H9 (cell line): ENCODE results near the gene CYBRD1. TPM values are rescaled to one million over a fixed set of nuclear protein-coding genes. Genes with fewer than 3 reads are reported as not detected.

Experiments used
- DNase-seq: peaks from one replicate; pipeline ENCODE4 v3.0.0-alpha.2; 2017
- H2AFZ ChIP-seq: one replicate; pipeline ENCODE4 v1.6.1; 2013; ENCODE audit warnings: mild to moderate bottlenecking, low read length, control low read depth, moderate library complexity
- H2AK5ac ChIP-seq: 2 replicates; pipeline ENCODE4 v1.6.1; 2013; ENCODE audit warnings: low read length, control low read depth, mixed read lengths; ENCODE audit not compliant: insufficient read length
- H2BK120ac ChIP-seq: one replicate; pipeline ENCODE4 v1.6.1; 2013; ENCODE audit warnings: low read depth, mild to moderate bottlenecking, low read length, control low read depth, inconsistent platforms; ENCODE audit not compliant: poor library complexity, severe bottlenecking
- H2BK12ac ChIP-seq: 2 replicates; pipeline ENCODE4 v1.6.1; 2013; ENCODE audit warnings: low read length, control low read depth, mixed read lengths, low read depth; ENCODE audit not compliant: insufficient read length
- H2BK15ac ChIP-seq: 2 replicates; pipeline ENCODE4 v1.6.1; 2013; ENCODE audit warnings: low read depth, low read length, control low read depth
- H2BK20ac ChIP-seq: one replicate; pipeline ENCODE4 v1.6.1; 2013; ENCODE audit warnings: low read depth, mild to moderate bottlenecking, low read length, control low read depth, inconsistent platforms; ENCODE audit not compliant: poor library complexity, severe bottlenecking
- H2BK5ac ChIP-seq: 2 replicates; pipeline ENCODE4 v1.6.1; 2013; ENCODE audit warnings: low read length, control low read depth, mixed read lengths; ENCODE audit not compliant: insufficient read length
- H3K14ac ChIP-seq: 2 replicates; pipeline ENCODE4 v1.6.1; 2013; ENCODE audit warnings: low read length, control low read depth; ENCODE audit not compliant: insufficient read depth
- H3K18ac ChIP-seq: 2 replicates; pipeline ENCODE4 v1.6.1; 2013; ENCODE audit warnings: low read depth, mild to moderate bottlenecking, mixed read lengths, low read length, control low read depth; ENCODE audit not compliant: insufficient read length
- H3K23ac ChIP-seq: 2 replicates; pipeline ENCODE4 v1.6.1; 2013; ENCODE audit warnings: low read length, control low read depth, mixed read lengths, low read depth; ENCODE audit not compliant: insufficient read length
- H3K23me2 ChIP-seq: 2 replicates; pipeline ENCODE4 v1.6.1; 2013; ENCODE audit warnings: low read depth, mild to moderate bottlenecking, mixed read lengths, low read length, control low read depth; ENCODE audit not compliant: insufficient read length, poor library complexity, severe bottlenecking
- H3K27ac ChIP-seq: 2 replicates; pipeline ENCODE4 v1.5.1; 2013; ENCODE audit warnings: low read length, control low read depth, mixed read lengths, low read depth; ENCODE audit not compliant: insufficient read length
- H3K27me3 ChIP-seq: 2 replicates; pipeline ENCODE4 v1.6.1; 2013; ENCODE audit warnings: low read length, control low read depth, inconsistent platforms; ENCODE audit not compliant: insufficient read depth
- H3K4ac ChIP-seq: 2 replicates; pipeline ENCODE4 v1.6.1; 2013; ENCODE audit warnings: low read depth, mild to moderate bottlenecking, control low read depth, inconsistent platforms, low read length, moderate library complexity
- H3K4me1 ChIP-seq: 2 replicates; pipeline ENCODE4 v1.6.1; 2013; ENCODE audit warnings: low read length, control low read depth, inconsistent platforms; ENCODE audit not compliant: insufficient read depth
- H3K4me2 ChIP-seq: 2 replicates; pipeline ENCODE4 v1.6.1; 2013; ENCODE audit warnings: low read length, control low read depth, mixed read lengths; ENCODE audit not compliant: insufficient read length, insufficient read depth
- H3K56ac ChIP-seq: 2 replicates; pipeline ENCODE4 v1.6.1; 2013; ENCODE audit warnings: low read depth, mild to moderate bottlenecking, mixed read lengths, low read length, control low read depth; ENCODE audit not compliant: insufficient read length
- H3K79me1 ChIP-seq: 2 replicates; pipeline ENCODE4 v1.6.1; 2013; ENCODE audit warnings: low read depth, mild to moderate bottlenecking, moderate library complexity, low read length, control low read depth, inconsistent platforms; ENCODE audit not compliant: insufficient read depth, poor library complexity, severe bottlenecking
- H3K79me2 ChIP-seq: 2 replicates; pipeline ENCODE4 v1.6.1; 2013; ENCODE audit warnings: low read length, control low read depth, inconsistent platforms; ENCODE audit not compliant: insufficient read depth
- H3K9ac ChIP-seq: 2 replicates; pipeline ENCODE4 v1.6.1; 2013; ENCODE audit warnings: low read length, control low read depth, mixed read lengths; ENCODE audit not compliant: insufficient read length; ENCODE audit errors: extremely low read depth
- H3K9me3 ChIP-seq: one replicate; pipeline ENCODE4 v1.6.1; 2013; ENCODE audit warnings: low read depth, low read length, inconsistent platforms; ENCODE audit not compliant: control insufficient read depth
- H3T11ph ChIP-seq: one replicate; pipeline ENCODE4 v1.6.1; 2013; ENCODE audit warnings: mild to moderate bottlenecking, low read length, control low read depth, inconsistent platforms
- H4K20me1 ChIP-seq: one replicate; pipeline ENCODE4 v1.6.1; 2013; ENCODE audit not compliant: control insufficient read depth, insufficient read length, insufficient read depth
- H4K5ac ChIP-seq: 2 replicates; pipeline ENCODE4 v1.6.1; 2013; ENCODE audit warnings: low read depth, mild to moderate bottlenecking, mixed read lengths, low read length, control low read depth; ENCODE audit not compliant: insufficient read length
- H4K8ac ChIP-seq: replicated peaks from 2 replicates; pipeline ENCODE4 v1.6.1; 2013; ENCODE audit warnings: low read length, control low read depth, mixed read lengths, low read depth; ENCODE audit not compliant: insufficient read length
- H4K91ac ChIP-seq: 2 replicates; pipeline ENCODE4 v1.6.1; 2013; ENCODE audit warnings: low read depth, mild to moderate bottlenecking, moderate library complexity, mixed read lengths, low read length, control low read depth; ENCODE audit not compliant: insufficient read length
- H3K27ac Mint-ChIP-seq, 3 experiments: 2 replicates in 2 of 3; 3 replicates in 1 of 3; pipeline ENCODE4 v1.8.0; 2020 to 2021; ENCODE audit warnings: mixed read lengths in 3 of 3, mild to moderate bottlenecking in 1 of 3, moderate library complexity in 1 of 3
- H3K27me3 Mint-ChIP-seq: 2 replicates; pipeline ENCODE4 v1.8.0; 2021; ENCODE audit warnings: low read depth, mild to moderate bottlenecking, moderate library complexity, mixed read lengths
- H3K36me3 Mint-ChIP-seq, 3 experiments: 2 replicates in 2 of 3; 3 replicates in 1 of 3; pipeline ENCODE4 v1.8.0; 2020 to 2021; ENCODE audit warnings: low read depth in 3 of 3, mixed read lengths in 3 of 3; ENCODE audit not compliant: insufficient read depth in 1 of 3
- H3K4me1 Mint-ChIP-seq, 2 experiments: 2 replicates each; pipeline ENCODE4 v1.8.0; 2020; ENCODE audit warnings: mixed read lengths in 2 of 2
- H3K4me3 Mint-ChIP-seq, 2 experiments: 2 replicates in 1 of 2; 3 replicates in 1 of 2; pipeline ENCODE4 v1.8.0; 2020 to 2021; ENCODE audit warnings: mild to moderate bottlenecking in 2 of 2, mixed read lengths in 2 of 2, moderate library complexity in 1 of 2
- H3K9me3 Mint-ChIP-seq, 2 experiments: 2 replicates in 1 of 2; 3 replicates in 1 of 2; pipeline ENCODE4 v1.8.0; 2020; ENCODE audit warnings: mild to moderate bottlenecking in 2 of 2, mixed read lengths in 2 of 2, moderate library complexity in 1 of 2
- CTCF ChIP-seq: fragments of 200-600 bp; sonication (generic); conservative IDR thresholded peaks from 3 replicates; pipeline ENCODE4 v1.8.0; 2021; ENCODE audit warnings: antibody characterized with exemption, mild to moderate bottlenecking
- total RNA-seq: library from RNA; stranded (reverse); gene quantifications from 2 replicates; pipeline ENCODE4 v1.2.1, GENCODE V29; 2021

Gene CYBRD1
- total RNA-seq, 1 experiment from 2014 or later = 3.6 TPM

GRCh38 chr2:171482308-171482707 lies 40.0 kb upstream of the CYBRD1 start:
- H3K4me2 ChIP-seq = peak overlapping the region; percentile 32
- no peaks in the 10 kb centered on the region for H3K27me3 ChIP-seq
- H2BK12ac ChIP-seq = no peak overlapping the region

More at GRCh38 chr2:171482308-171482707, 40.0 kb upstream of the CYBRD1 start:
- peak overlapping the region in 2 of 3 experiments; percentile 11 to 64; a peak in 2 of 7 replicates for H3K27ac Mint-ChIP-seq
- Histone ChIP-seq H3T11ph (no peak overlapping the region), H2AK5ac (no peak overlapping the region), H2BK120ac (no peak overlapping the region), H2BK5ac (no peak overlapping the region), H3K9ac (no peak overlapping the region), H2BK15ac (no peak overlapping the region), H4K8ac (no peak overlapping the region), H3K56ac (no peak overlapping the region), H3K23ac (no peak overlapping the region), H3K4me1 (peaks cover 6% of the 10 kb centered on the region; the same call in 1 of the 2 replicates), H2BK20ac (no peak overlapping the region), H3K79me1 (no peaks in the 10 kb centered on the region), H4K5ac (no peak overlapping the region), H3K14ac (no peak overlapping the region), H2AFZ (no peak overlapping the region), H3K23me2 (no peaks in the 10 kb centered on the region), H3K9me3 (no peaks in the 10 kb centered on the region), H3K18ac (no peak overlapping the region), H3K27ac (peak overlapping the region; percentile 71), H4K91ac (no peak overlapping the region), H3K79me2 (no peaks in the 10 kb centered on the region), H3K4ac (no peak overlapping the region), H4K20me1 (no peaks in the 10 kb centered on the region)
- no peaks in the 10 kb centered on the region for H3K9me3 Mint-ChIP-seq
- DNase-seq = no peak
- TF ChIP-seq CTCF = no peak
- no peaks in the 10 kb centered on the region for H3K27me3 Mint-ChIP-seq
- peaks cover 3 to 28% (median 15%) of the 10 kb centered on the region in 3 experiments; a peak in 5 of 7 replicates for H3K36me3 Mint-ChIP-seq
- H3K4me1 Mint-ChIP-seq = peaks cover 14 to 23% of the 10 kb centered on the region in 2 experiments
- no peak overlapping the region for H3K4me3 Mint-ChIP-seq
